A204.1 (cell line): ENCODE data around the gene GPR22.
A peak's percentile ranks its signal among the peaks of the same experiment; 100 is the strongest.

Source experiments
- FAIRE-seq: peaks from 2 replicates; lab custom pipeline; 2012; peaks lifted over from hg19 to GRCh38; lab: Jason Lieb, UNC

GPR22 gene, protein sequence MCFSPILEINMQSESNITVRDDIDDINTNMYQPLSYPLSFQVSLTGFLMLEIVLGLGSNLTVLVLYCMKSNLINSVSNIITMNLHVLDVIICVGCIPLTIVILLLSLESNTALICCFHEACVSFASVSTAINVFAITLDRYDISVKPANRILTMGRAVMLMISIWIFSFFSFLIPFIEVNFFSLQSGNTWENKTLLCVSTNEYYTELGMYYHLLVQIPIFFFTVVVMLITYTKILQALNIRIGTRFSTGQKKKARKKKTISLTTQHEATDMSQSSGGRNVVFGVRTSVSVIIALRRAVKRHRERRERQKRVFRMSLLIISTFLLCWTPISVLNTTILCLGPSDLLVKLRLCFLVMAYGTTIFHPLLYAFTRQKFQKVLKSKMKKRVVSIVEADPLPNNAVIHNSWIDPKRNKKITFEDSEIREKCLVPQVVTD

GRCh38 chr7:107469929-107470328 is at the start of gene GPR22:
TSS of gene GPR22 (plus strand) at chr7:107470057. CDS start at chr7:107474061, 4,004 bp downstream.
- no peak for FAIRE-seq

DNA sequence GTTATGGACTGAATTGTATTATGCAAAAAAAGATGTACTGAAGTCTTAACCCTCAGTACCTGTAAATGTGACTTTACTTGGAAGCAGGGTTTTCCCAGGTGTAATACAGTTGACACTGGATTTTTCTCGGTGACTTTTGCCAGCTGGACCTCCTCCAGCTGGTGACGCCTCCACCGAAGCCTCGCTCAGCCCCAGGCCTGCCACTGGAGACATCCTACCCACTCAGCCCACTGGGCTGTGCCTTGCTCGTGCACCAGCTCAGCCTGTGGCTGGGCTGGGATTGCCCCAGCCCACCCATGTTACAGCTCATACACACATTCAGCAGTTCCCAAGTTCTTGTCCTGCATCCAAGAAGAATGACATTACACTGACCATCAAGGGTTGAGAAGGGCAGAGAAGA is 42.4 kb upstream of the GPR22 start:
- FAIRE-seq: no peak

DNA sequence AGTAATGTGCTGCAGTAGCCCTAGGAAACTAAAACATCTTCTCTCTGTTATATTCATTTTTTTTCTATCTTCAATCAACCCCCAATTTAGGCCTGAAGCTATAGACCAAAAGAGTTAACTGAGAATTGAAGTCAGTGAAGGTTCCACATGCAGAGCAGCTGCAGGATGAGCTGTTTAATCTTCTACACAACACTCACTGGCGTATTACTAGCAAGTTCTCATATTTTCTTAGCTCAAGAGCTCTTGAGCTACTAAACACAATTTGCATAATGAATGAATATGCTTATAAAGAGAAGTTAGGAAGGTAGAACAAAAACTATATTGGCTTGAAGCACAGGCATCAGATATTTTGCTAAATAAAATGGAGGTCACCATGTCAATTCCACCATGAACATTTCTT is 41.2 kb upstream of the GPR22 start:
- no peak for FAIRE-seq

DNA sequence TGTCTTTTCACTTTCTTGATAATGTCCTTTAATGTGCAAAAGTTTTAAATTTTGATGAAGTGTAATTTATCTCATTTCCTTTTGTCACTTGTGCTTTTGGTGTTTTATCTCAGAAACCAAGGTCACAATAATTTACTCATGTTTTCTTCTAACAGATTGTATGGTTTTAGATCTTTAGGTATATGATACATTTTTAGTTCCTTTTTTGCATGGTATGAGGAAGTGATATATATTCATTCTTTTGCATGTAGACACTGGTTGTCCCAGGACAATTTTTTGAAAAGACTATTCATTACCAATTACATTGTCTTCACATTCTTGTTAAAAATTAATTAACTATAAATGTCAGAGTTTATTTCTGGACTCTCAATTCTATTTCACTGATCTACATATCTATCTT is 39.8 kb upstream of the GPR22 start:
- FAIRE-seq: peak; percentile 47

- no peak for FAIRE-seq
Measured at GRCh38 chr7:107432261-107432660, 37.6 kb upstream of the GPR22 start.

GRCh38 chr7:107435749-107436148 is 34.1 kb upstream of the GPR22 start:
- FAIRE-seq: no peak

DNA sequence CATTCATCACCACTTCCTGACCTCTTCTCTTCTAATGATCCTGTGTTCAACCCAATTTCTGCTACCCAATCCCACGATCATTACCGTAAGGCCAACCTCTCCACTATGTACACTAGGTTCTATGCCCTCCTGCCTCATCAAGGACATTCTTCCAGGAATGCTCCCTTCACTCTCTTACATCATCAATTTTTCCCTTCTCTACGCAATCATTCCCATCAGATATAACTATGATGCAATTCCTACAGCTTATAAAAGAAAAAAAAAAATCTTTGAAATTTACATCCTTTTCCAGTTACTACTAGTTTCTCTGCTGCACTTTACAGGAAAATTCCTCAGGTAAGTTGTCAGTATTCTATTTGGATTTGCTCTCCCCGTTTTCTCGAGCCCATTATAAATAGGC is 30.8 kb upstream of the GPR22 start:
- no peak for FAIRE-seq

- no peak for FAIRE-seq
Measured at GRCh38 chr7:107441581-107442422, 28.1 kb upstream of the GPR22 start.

- FAIRE-seq: no peak
Measured at GRCh38 chr7:107442678-107443077, 27.2 kb upstream of the GPR22 start.

DNA sequence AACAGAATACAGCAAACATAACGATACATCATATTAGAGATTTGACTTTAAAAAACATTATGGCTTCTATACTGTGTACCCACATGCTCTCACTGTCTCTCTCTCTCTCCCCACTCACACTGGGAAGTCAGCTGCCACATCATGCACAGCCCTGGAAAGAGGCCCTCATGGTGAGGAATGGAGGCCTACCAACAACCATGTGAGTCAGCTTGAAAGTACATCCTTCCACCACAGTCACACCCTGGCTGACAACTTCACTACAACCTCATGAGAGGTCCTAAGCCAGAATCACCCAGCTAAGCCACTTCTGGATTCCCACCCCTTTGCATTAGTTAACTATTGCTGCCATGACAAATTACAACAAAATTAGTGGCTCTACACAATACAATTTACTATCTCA is 23.3 kb upstream of the GPR22 start:
- FAIRE-seq: no peak

GRCh38 chr7:107446988-107447387 is 22.9 kb upstream of the GPR22 start:
- no peak for FAIRE-seq

DNA sequence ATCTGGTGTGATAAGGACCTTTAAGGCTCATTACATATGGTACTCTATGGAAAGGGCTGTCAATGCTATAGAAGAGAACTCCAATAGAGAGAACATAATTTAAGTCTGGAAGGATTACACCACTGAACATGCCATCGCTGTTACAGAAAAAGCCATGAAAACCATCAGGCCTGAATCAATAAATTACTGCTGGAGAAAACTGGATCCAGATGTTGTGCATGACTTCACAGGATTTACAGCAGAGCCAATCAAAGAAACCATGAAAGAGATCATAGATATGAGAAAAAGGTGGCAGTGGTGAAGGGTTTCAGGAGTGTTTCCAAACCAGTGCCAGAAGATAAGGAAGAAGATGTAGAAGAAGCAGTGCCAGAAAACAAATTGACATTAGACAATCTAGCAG is 18.9 kb upstream of the GPR22 start:
- no peak for FAIRE-seq

DNA sequence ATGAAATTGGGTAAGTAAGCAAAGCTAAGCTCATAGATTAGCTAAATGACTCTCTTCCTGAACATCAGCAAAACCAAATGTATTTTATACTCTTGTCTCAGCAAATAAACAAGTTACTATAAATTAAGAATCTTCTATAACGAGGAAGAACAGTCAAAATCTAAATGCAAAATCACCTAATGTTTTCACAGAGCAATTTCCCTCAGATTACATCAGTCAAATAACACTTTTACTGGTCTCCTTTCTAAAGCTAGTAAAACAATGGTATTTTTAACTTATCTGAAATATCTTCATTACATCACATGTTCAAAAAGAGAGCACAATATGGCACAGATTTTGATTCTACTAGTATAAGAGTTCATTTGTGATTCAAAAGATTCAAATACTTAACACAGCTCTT is 16.5 kb upstream of the GPR22 start:
- FAIRE-seq: no peak

GRCh38 chr7:107461938-107462533 is 7.8 kb upstream of the GPR22 start:
- FAIRE-seq: no peak

GRCh38 chr7:107463139-107464078 is 6.4 kb upstream of the GPR22 start:
- FAIRE-seq: peak; percentile 92

DNA sequence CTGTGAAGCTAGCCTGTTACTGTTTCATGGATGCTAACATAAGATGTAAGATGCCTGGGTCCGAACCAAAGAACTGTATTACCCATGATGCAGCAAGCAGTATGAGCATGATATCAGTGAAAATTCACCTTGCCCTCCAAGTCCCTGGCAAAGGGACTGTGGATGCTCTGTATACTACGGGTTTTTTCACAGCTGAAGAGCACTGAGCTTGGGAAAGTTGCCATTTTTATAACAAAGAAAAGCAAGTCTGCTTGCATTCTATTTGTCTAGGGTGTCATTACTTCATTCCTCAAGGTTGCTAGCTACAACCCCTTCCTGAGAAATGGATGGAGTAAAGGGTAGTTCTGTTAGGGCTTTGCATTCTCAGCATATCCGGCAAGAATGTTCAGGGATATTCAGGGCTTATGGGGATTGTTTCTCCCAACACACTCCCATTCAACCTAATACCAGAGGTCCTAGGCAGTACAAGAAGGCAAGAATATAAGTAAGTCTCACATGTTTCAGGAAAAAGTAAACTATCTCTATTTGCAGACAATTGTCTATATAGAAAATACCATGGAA is 5.1 kb upstream of the GPR22 start:
- no peak for FAIRE-seq

DNA sequence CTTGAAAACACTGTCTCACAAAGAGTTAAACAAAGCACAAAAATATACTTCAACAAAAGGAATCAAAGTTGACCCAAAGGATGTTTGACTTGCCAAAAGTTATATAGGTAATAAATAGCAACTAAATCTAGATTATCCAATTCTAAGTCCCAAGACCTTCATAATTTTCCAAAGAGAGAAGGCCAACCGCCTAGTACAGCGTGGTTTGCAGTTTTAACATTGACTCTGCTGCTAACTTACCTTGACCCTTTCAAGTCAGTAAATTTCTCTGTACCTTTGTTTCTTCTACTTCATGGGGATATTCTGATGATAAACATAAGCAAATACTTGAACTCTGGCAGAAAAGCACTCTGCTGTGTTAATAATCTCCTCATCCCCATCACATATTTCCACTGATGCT is 1.9 kb upstream of the GPR22 start:
- no peak for FAIRE-seq

DNA sequence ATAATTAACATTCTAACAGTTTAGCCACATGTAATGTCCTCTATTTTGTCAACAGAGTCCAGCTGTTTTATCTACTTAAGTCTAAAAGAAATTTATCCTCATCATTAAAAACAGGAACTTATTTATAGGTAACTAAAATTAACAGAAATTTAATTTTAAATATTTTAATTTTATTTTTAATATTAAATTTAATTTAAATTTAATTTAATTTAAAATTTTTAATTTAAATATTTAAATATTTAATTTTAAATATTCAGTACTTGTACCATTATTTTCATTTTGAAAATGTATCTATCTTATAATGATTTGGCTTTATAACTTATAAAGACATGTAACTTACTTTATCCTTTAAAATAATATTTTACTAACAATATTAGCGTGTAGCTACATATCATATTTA is 1.0 kb upstream of the GPR22 start:
- FAIRE-seq: peak; percentile 99

DNA sequence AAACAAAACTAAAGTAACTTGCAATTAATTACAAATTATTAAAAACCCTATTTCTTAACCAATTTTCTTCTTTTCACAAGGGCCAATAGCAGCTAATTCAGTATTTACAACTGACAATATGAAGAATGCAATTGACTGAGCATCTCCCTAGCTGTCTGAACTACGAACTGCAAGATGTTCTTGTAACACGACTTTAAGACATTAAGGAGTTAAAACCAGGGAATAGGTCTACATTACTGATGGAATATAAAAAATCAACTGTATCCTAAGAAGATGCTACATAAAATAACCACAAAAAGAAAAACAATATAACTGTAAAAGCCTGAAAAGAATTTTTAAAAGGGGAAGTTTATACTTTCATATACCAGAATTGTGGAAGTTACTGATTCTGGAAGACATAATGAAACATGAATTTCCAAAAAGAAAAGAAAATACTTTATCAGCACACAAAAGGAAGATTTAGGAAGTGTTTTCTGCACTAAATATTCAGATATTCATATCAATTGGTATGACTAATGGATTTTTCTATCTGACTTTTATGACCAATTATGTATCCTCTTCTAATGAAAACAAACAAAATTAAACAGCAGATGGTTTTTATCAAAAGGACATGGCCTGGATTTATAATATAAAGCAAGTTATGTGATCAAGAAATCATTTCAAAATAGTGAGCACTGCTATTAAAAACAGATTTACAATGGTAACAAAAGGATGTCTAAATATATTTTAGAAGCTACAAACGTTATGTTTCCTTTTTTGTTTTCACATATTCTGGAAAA is 1.6 kb downstream of the GPR22 start:
- FAIRE-seq: peak; percentile 53

GRCh38 chr7:107472116-107472515 is 2.3 kb downstream of the GPR22 start:
- no peak for FAIRE-seq

GRCh38 chr7:107474104-107474521 is 4.3 kb downstream of the GPR22 start:
- FAIRE-seq: no peak
